ENCODE data around the gene FOXP4.
"Not testable (repeated sequence)": the region's sequence is repeated elsewhere in the genome, so short reads cannot be mapped to it uniquely, and the experiment has no call there.

The FOXP4 gene

DNA sequence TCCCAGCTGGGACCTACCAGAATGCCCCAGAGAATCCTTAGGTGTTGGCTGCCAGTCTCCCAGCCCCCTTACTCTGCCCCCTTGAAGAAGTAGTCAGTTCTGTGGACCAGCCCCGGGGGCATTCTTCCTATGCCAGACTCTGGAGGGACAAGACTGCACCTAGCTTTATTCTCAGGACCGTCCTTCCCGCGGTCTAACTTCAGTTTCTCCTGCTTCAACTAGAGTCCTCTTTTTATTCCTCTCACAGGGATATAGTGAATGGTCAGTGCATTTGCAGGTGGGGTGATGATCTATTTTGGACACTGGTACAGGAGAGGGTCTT, 56.2 kb downstream of the FOXP4 start:
- no peak for DNase-seq

DNA sequence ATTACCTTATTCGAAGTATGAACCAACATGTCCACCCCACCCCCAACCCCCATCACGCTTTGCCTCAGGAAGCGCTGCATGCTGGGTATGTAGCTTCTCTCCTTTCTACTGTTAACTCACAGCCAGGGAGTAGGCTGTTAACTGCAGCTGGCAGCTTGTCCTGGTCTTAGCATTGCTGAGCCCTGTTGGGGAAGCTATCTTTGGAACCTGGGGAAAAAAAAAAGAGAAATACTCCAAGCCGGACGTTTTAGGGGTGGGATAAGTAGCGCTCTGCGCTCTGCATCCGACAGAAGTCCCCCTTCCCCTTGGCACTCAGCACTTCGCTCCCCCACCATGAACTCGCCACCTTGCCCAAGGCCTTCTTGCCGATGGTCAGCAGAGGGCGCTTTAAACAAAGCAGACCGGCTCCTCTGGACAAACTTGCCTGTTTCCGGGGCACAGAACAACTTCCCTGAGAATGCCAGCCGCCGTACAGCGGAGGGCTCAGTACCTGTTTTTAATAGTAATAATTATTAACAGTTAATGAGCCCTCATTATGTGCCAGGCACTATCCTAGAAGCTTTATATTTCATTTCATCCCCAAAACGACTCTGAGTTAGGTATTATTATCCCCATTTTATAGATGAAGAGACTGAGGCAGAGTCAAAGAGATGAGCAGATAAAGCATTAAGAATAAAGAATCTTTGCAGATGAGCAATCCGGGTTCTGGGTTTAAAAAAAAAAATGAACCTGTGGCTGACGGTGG, 56.9 kb downstream of the FOXP4 start:
- peak; percentile 79 to 93 (median 81) for DNase-seq

DNA sequence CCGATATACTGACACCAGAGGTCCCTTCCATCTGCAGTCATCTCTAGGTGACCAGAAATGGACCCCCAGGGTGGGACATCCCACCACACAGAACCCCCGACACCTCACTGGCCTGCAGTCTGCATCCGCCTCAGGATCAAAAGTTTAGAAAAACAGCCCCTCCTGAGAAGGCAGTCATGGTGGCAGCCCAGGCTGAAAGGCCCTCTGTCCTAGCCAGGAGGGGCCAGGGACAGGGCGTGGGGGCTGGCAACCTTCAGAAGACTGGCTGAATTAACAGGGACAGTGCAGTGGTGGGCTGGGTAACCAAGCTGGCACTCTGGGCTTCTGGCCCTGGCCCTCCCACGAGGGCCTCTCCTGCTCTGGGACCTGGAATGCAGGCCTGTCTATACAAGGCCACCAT, 57.8 kb downstream of the FOXP4 start:
- DNase-seq: no peak

DNA sequence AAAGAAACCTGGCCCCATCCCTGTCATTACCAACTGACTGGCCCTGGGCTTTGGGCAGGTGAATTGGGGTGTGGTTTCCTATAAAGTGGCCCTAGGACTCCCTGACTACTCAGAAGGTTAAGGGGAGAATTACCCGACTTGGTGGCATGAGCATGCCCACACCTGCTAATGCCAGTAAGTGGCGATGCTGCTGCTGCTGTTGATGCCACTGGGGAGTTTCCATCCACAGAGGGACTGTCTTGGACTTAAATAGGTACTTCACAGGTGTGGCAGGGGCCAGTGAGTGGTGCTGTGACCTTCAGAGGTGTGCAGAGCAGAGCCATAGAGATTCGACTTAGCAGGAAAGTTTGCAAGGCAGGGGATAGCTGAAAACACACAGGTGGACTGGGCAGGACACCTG, 59.5 kb downstream of the FOXP4 start:
- peak in 1 of 3 experiments; percentile 26 for DNase-seq

DNA sequence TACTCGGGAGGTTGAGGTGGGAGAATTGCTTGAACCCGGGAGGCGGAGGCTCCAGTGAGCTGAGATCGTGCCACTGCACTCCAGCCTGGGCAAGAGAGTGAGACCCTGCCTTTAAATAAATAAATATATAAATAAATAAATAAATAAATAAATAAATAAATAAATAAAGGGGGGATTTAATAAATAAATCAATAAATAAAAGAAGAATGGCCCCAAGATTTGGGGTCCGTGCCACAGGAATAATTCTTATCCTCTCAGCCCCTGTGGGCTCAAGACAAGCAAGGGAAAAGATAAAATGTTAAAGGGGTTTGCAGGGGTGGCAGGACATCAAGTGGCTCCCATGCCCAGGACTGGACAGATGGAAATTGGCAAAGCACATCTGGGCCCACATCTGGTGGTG, 60.9 kb downstream of the FOXP4 start:
- DNase-seq: no peak

DNA sequence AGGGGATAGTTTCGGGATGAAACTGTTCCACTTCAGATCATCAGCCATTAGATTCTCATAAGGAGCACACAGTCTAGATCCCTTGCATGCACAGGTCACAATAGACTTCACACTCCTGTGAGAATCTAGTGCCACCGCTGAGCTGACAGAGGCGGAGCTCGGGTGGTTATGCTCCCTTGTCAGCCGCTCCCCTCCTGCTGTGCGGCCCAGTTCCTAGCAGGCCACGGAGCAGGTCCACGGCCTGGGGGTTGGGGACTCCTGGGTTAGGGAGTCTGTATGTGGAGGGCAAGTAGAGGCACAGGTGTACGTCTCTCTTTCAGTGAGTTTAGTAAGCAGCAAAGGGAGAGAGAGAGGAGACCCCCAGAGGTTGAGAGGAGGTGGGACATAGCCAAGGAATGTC, 61.6 kb downstream of the FOXP4 start:
- DNase-seq: peak in 1 of 3 experiments; percentile 6

DNA sequence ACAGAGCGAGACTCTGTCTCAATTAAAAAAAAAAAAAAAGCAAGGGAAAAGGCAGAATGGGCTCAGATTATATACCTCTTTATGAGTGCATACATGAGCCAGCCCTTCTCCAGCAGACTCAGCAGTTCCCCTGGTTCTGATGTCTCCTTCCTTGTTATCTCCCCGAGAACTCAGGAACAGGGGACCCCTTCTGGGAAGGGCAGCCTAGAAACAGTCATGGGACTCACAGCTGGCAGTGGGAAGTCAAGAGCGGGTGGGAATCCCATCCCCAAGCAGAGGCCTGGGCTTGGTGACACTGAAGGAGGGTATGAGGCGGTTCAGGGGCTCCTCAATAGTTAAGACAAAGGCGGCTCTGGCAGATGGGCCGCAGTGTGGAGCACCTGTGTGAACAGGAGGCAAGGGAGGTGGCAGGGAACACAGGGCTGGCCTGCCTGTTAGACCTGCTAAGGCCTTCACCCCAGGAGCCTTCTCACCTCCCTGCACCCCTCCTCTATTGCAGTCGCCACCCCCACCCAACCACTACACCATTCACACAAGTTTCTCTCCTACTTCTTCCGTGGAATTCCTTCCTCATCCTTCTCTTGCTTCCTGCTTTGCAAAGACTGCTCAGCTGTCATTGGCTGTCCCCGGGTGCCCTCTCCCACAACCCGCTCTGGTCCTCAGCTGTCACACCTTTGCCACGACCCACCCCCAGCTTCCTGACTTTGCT, 62.4 kb downstream of the FOXP4 start:
- DNase-seq: no peak

DNA sequence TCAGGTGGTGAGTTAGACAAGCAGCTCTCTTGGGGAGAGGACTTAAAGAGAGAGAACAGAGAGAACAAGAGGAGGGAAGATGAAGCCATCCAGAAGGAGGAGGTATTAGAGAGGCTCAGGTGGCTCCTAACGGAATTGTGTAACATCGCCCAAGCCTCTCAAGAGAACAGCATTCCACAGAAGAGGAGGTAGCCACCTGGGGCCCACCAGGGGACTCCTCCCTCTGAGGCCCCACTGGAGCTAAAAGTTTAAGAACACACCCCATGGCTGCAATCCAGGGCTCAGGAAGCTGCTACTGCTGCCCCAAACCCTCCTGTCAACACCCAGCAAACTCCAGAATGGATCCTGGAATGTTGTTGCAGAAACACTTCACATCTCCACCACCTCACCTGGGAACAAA, 68.5 kb downstream of the FOXP4 start:
- no peak for DNase-seq

DNA sequence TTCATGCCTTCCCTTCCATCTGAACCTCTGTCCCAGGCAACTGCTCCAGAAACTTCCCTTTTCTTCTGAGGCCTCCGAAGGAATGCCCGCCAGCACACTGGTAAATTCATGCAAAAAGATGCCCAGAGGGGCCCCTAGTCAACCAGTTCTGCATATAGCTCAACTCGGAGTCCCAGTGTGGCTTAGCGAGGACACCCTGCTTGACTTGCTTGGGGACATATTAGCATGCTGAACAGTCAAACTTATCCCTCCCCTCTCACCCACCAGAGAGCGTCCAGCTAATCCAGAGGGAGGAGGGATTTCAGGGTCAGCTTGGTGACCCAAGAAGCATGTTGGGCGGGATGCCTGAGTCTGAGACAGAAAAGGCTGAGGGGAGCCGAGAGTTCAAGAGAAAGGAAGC, 69.1 kb downstream of the FOXP4 start:
- no peak for DNase-seq

DNA sequence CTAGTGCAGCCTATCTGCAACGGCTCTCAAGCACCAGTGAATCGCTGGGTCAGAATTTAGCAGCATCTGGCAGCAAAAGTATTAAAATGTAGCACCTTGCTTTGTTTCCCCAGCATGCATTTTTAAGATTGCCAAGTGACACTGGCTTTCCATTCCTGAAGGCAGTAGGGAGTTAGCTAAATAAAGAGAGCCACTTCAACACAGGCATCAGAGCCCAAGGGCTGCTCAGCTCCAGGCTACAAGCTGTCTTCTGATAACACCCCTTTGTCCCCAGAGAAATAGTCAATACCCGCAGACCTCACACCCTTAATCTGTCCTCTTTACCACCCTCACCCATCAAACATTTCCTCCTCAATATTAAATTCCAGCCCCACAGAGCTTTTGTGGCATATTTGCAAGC, 72.4 kb downstream of the FOXP4 start:
- no peak for DNase-seq

DNA sequence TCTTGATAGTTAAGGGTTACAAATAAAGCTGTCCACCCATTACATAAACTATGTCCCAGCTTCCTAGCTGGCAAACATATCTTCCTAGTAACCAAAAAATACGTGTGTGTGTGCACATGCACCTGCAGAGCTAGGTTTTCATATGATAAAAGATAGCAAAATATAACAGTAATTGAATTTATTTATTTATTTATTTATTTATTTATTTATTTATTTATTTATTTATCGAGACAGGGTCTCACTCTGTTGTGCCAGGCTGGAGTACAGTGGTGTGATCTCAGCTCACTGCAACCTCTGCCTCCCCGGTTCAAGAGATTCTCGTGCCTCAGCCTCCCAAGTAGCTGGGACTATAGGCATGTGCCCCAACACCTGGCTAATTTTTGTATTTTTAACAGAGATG, 73.0 kb downstream of the FOXP4 start:
- DNase-seq: not testable (repeated sequence)

DNA sequence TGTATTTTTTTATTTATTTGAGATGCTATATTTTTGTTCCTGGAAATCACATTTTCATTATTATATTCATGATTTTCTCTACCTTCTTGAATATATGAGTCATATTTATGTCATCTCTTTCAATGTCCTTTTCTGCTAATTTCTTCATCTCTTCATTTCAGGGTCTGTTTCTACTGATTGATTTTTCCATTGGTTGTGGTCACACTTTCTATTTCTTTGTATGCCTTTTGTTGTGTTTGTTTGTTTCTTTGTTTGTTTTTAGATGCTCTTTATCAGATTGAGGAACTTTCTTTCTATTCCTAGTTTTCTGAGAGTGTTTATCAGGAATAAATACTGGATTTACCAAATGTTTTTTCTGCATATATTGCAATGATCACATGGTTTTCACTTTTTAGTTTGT, 75.2 kb downstream of the FOXP4 start:
- DNase-seq: no peak

DNA sequence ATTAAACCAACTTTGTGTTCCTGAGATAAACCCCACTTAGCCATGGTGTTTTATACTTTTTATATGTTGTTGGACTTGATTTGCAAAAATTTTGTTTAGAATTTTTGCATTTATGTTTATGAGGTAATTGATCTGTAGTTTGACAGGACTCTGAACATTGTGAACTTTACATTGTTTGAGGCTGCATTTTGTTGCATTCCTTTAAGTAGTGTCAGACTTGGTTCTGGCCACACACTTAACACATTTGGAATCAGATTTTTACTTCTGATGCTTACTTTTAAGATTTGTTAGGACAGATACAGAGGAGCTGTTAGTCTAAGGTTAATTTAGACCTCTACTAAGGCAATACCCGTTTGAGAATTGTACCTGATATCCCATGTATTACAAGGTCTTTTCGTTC, 75.6 kb downstream of the FOXP4 start:
- no peak for DNase-seq

DNA sequence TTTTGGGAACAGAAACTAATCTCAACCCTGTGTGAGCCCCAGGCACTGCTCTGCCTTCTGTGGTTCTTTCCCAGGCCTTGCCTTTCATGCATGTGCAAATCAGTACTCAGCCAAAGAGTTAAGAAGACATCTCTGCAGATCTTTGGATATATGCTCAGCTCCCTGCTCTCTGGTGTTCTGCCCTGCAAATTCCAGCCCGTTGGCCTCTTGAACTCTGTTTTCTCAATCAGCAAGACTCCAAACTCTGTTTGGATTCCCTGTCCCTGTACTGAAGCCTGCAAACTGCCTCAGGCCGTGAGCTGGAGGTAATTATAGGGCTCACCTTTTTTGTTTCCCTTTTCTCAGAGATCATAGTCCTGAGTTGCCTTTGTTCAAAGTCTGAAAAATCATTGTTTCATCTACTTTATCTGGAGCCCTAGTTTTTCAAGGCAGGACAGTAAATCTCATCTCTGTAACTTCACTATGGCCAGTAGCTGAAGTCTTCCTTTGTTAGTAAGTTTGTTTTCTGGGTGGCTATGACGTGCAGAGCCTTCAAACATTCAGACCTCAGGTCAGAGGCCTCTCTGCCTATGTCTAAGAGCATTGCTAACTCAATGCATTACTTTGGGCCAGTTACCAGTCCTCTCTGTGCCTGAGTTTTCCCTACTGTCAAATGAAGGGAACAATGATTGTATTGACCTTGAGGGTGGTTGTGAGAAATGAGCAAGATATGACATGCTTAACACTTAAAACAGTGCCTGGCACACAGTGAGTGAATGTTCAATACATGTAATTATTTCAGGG, 76.2 kb downstream of the FOXP4 start:
- peak in 2 of 3 experiments; percentile 60 to 83 for DNase-seq

DNA sequence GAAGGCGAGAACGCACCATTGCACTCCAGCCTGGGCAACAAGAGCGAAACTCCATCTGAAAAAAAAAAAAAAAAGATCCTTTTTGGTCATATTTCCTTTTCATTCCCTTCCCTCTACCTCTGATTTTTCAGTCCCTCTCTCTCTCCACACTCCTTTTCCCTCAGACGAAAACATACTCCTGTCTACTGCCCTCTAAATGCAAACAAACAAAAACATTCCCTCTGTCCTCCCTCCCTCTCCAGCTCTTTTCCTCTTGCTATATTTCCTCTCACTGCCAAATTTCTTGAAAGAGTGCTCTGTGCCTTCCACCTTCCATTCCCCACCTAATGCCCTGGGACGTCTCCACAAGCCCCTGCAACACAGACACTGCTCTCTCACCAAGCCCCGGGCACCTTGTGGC, 77.1 kb downstream of the FOXP4 start:
- DNase-seq: no peak

DNA sequence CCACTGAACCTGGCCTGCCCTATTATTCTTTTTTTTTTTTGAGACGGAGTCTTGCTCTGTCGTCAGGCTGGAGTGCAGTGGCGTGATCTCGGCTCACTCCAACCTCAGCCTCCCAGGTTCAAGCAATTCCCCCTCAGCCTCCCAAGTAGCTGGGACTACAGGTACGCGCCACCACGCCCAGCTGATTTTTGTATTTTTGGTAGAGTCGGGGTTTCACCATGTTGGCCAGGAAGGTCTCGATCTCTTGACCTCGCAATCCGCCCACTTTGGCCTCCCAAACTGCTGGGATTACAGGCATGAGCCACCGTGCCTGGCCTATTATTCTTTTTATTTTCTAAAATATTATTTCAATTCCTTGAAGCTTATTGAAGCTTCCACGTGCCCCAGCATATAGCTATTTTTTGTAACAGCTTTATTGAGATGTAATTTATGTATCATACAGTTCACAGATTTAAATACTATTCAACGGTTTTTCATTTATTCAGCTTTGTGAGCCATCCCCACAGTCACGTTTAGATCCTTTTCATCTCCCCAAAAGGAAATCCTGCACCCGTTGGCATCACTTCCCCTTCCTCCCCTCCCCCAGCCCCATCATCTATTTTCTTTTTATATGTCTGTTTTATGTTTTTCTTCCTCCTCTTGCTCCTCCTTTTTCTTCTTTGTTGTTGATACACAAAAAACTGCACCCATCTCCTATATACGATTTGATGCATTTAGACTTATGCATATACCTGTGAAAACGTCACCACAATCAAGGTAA, 78.6 kb downstream of the FOXP4 start:
- no peak for DNase-seq

DNA sequence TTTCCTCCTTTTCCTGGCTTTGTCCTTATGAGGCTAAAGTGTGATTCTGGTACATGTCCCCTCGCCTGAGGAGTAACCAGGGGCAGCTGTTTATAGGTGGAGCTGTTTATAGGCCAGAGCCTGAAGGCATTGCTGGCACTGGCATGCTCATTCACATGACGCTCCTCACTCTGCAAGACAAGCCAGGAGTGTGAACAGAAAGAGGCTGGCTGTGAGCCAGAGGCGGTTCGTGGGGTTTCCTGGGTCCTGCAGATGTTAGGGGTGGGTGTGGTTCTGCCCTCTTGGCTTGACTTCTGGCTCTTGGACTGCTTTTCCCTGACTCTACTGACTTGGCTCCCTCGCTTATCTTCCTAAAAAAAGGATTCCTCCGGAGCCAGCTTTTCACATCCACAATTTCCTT, 79.3 kb downstream of the FOXP4 start:
- peak in 2 of 3 experiments; percentile 15 to 41 for DNase-seq

DNA sequence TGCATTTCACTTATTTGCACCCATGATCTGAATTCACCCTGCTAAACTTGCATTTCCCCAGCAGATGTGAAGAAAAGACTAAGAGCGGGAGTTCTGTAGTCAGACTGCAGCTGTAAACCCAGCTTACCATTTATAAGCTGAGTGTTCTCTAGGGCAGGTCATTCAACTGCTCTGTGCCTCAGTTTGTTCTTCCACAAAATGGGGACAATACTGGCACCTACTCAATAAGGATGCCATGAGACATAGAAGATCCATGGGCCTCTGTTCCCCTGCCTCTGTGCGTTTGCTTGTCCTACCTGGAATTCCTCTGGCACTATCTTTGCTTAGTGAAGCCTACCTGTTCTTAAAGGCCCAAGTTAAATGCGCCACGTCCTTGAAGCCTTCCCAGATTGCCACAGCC, 79.8 kb downstream of the FOXP4 start:
- no peak for DNase-seq

DNA sequence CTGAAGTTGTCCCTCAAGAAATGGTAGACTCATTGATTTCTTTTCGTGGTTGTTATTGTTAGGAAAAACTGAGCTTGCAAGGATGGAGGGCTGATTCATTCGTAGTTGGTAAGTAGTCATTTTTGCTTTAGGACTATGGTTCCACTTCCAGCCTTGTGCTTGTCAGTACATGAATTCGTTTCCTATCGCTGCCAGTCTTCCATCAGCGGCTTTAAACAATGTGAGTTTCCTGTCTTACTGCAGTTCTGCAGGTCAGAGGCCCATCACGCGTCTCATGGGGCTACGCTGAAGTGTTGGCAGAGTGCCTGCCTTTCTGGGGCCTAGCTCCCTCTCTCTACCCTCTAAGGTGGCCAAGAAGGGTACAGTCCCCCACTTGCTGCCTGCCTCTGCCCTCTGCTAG, 80.7 kb downstream of the FOXP4 start:
- DNase-seq: no peak

DNA sequence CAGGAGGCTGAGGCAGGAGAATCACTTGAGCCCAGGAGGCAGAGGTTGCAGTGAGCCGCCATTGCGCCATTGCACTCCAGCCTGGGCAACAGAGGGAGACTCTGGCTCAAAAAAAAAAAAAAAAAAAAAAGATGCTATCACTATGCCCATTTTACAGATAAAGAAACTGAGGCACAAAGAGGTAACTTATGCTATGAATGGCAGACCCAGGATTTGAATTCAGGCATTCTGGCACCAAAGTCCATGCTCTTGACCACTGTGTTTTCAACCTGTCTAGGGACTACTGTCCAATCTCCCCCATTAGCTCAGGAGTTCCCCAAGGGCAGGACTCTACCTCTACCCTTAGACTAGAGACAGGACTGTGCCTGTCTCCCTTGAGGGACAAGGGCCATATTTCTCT, 82.9 kb downstream of the FOXP4 start:
- DNase-seq: no peak

DNA sequence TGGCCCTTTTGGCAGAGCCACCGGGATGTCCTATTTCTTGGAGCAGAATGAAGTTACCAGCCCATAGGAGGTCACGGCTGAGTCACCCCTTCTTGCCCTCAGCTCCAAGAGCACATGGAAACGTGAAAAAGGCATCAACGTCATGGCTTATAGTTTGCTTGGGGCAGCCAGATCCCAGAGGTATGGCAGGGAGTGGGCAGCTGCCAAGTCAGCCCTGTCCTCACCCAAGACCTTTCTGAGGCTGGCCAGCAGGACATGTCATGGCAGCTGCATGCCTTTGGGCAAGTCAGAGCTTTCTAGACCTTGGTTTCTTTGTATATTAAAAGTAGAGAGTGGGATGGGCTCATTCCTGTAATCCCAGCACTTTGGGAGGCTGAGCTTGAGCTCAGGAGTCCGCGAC, 83.9 kb downstream of the FOXP4 start:
- DNase-seq: no peak

DNA sequence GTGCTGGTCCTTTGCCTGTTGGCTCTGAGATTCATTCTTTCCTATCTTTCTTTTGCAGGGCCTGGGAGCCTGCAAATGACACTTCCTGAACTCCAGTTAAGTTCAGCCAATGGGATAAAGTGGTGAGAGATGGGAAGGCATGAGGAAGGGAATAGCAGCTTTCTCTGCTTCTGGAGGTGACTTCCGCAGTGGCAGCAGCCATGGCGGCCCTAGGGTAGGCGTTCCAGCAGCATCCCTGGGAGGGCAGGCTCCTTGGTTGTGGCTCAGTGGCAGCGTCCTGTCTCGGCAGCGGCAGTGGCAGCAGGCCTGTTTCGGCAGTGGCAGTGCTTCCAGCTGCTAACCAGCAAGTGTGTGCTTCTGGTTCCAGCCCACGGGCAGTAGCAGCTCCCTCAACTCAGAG, 84.8 kb downstream of the FOXP4 start:
- no peak for DNase-seq

DNA sequence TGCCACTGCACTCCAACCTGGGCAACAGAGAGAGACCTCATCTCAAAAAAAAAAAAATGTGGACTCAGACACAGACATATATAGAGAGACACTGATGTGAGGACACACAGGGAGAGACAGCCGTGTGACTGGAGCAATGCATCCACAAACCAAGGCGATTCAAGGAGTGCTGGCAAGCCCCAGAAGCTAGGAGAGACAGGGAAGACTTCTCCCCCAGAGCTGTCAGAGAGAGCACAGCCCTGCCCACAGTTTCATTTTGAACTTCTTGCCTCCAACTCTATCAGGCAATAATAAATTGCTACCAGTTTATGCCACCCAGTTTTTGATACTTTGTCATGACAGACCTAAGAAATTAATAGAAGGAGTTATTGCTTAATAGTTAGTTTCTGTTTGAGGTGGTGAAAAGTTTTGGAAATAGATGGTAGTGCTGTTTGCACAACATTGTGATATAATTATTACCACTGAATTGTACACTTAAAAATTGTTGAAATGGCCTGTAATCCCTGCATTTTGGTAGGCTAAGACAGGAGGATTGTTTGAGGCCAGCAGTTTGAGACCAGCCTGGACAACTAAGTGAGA, 87.0 kb downstream of the FOXP4 start:
- no peak for DNase-seq
